ELF-1 (cell line): ENCODE data around the gene PA2G4.
"Not testable (repeated sequence)": the region's sequence is repeated elsewhere in the genome, so short reads cannot be mapped to it uniquely, and the experiment has no call there.

Experiments
- DNase-seq: peaks from one replicate; pipeline ENCODE4 v3.0.0-alpha.2; 2016; ENCODE audit warnings: low read depth, low spot score

The PA2G4 gene

DNA sequence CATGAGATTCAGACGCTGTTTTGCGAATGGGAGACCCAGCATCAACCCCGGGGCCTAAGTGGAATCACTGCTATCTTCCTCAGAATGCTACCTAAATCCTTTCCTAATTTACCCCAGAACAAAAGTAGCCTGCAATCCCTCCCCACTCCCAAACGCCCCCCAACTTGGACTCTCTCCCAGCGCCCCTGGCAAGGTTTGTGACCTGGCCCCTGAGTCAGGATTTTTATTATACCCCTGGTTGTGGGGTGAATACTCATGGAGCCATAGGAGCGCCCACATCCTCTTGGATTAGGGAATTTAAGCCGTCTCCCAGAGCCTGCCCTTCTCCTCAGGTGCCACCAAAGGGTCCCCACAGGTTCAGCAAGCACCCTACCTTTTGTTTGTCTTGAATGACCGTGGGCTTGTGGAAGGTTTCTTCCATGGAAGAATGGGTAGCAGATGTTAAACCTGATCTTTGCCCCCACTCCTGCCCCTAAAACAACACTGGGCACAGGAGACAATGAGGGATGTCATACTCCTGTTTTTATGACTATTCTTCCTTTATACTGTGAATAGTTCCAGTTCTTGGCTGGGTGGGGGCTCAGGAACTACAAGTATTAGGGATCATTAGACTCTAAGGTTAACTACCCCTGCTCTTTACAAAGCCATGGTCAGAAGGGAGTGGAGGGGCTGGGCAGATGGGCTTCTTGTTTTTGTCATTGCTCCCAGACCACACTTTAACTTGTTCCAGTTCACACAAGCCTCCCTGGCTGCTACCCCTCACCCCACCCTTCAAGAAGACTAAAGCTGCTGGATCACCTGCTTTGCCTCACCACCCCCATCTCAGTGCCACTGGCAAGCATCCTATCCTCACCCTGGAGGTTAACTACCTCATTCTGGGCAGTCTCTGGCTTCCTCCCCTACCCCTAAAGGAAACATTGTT lies 48.7 kb downstream of the PA2G4 start:
- DNase-seq, result no peak

DNA sequence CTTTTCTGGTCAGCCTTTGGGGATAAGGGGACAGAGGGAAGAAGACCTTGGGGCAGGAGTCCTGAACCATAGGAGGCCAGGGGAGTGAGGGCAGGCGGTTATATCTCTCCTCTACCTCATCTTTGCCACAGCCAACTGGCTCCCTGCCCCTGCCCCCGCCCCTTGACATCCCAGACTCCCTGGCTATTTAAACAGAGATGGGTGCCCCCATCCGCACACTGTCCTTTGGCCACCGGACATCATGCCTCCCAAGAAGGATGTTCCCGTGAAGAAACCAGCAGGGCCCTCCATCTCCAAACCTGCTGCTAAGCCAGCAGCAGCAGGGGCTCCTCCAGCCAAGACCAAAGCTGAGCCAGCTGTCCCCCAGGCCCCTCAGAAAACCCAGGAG lies 49.3 kb downstream of the PA2G4 start:
- DNase-seq, result no peak

DNA sequence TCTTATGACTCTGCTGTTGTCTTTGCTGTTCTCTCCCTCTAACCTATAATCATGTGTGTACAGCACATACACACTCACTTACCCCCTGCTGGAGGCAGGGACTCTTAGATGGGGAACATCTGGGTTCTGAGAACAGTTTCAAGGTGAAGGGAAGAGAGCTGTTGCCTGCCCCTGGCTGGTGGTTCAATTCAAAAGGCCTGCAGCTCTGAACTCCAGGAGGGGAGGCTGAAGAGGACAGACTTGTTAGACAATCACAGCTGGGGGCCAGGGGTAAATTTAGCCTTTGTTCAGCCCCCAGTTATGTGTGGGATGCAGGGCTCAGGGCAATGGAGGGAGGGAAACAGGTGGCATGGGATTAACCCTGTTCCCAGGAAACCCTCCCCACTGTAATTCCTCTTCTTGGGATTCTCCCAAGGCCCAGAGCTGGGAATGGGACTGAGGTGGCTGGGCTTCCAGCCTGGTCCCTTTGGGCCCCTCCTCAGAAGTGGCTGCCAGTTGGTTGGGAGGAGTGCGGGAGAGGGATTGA lies 50.0 kb downstream of the PA2G4 start:
- no peak for DNase-seq

- DNase-seq, result no peak
These were observed 50.5 kb downstream of the PA2G4 start for GRCh38 chr12:56154818-56155217.

DNA sequence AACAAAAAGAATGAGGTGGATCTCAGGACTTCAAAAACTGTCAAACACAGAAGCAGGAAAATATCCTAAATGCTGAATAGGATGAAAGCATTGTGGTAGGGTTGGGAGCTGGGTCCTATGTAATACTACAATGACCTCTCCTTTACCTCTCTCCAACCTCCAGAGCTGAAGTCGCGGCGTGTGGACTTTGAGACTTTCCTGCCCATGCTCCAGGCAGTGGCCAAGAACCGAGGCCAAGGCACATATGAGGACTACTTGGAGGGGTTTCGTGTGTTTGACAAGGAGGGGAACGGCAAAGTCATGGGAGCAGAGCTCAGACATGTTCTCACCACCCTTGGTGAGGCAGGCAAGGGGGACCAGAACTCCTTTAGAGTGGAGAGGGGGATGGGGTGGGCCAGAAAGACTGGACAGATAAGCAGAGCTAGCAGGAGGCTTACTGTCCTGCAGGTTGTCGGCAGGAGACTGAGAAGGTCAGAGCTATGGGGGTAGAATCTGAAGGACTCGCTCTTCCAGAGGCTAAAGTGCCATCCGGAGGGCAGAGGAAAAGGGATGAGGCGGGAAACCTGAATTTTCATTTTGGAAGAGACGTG lies 51.0 kb downstream of the PA2G4 start:
- no peak for DNase-seq

- DNase-seq, result not testable (repeated sequence)
These were observed 52.3 kb downstream of the PA2G4 start for GRCh38 chr12:56156464-56157200.

- peak; percentile 93 for DNase-seq
These were observed 53.1 kb downstream of the PA2G4 start for GRCh38 chr12:56157201-56158028.

GRCh38 chr12:56158029-56158925 lies 53.9 kb downstream of the PA2G4 start, which contains the start of gene MYL6:
MYL6 (plus strand) TSS chr12:56158359; CDS start chr12:56158402, 43 bp downstream.
- peak; percentile 95 for DNase-seq

DNA sequence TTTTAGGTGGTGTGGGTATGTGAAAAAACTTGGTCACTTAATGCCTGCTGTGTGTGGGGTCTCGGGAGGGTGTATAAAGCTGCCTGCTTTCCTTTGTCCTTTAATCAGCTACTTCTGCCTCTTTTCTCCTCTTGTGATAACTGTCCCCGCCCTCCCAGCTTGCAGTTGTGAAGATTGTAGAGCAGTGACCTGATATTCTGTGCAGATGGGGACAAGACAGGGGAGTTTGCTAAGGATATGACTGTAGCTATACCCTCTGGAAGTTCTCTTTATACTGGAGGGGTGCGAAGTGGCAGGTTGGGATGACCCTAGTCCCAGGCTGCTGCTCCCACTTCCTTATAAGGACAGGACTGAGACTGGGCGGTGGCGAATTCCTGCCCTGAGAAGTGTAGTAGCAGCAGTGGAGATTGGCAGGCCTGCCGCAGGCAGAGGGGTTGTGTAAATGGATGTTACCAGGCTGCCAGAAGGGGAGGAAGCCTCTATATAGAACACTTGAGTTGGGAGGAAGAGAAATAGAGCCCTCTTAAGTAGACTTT lies 54.6 kb downstream of the PA2G4 start:
- DNase-seq, result peak; percentile 91

DNA sequence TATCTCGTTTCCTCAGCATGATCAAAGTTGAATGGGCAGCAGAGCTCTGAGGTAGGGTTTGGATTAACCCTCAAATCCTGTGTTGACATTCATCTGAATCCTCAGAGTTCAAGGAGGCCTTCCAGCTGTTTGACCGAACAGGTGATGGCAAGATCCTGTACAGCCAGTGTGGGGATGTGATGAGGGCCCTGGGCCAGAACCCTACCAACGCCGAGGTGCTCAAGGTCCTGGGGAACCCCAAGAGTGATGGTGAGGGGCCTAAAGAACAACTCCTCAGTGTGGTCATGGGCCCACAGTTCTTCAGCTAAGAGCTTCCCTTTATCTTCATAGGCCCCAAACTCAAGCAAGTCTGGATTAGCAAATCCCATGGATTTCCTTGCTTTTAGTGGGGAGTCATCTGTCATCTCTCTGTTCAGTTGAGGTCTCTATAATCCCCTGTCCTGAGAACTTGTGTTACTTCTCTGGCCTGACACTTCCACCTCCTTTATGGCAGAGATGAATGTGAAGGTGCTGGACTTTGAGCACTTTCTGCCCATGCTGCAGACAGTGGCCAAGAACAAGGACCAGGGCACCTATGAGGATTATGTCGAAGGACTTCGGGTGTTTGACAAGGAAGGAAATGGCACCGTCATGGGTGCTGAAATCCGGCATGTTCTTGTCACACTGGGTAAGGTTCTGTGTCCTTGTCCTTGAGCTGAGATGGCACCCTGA lies 55.3 kb downstream of the PA2G4 start:
- no peak for DNase-seq

- DNase-seq, result peak; percentile 16
These were observed 55.9 kb downstream of the PA2G4 start for GRCh38 chr12:56160193-56160763.

- DNase-seq, result peak; percentile 14
These were observed 56.7 kb downstream of the PA2G4 start for GRCh38 chr12:56160894-56161689.

DNA sequence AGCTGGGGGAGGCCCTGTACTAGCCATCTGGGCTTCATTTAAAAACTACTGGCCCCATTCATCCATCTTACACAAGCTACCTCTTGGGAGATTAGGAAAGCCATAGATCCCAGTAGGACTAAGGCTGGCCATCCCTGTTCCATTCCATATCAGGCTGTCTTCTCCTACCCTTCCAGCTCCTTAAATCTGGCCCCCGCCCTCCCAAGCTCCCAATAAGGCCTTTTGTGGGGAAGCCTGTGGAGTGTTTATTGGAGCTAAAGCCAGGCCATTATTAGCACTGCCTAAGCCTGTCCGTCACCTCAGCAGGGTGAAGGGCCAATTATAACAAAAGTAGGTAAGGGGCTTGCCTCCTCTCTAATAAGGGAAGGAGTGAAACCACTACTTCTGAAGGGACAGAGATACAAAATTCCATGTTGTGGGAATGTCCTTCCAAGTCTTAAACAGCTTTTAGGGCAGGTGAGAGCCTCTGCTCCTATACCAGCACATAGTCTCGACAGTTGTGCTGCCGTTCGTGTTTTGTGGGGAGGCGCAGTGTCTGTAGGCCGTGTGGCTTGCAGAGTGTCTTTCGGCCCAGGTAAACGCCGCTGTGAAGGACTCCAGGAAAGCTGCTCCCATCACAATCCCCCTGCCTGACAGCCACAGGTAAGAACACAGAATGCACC lies 57.5 kb downstream of the PA2G4 start:
- DNase-seq, result peak; percentile 31

- peak; percentile 39 for DNase-seq
These were observed 58.3 kb downstream of the PA2G4 start for GRCh38 chr12:56162468-56163290.
